ELF-1 (cell line): ENCODE data around the gene DTNB.
A peak's percentile ranks its signal among the peaks of the same experiment; 100 is the strongest.

ENCODE experiments used
- DNase-seq: peaks from one replicate; pipeline ENCODE4 v3.0.0-alpha.2; 2016; ENCODE audit warnings: low read depth, low spot score

DTNB gene

GRCh38 chr2:25505622-25506021, 167.8 kb downstream of the DTNB start:
- DNase-seq = no peak

DNA sequence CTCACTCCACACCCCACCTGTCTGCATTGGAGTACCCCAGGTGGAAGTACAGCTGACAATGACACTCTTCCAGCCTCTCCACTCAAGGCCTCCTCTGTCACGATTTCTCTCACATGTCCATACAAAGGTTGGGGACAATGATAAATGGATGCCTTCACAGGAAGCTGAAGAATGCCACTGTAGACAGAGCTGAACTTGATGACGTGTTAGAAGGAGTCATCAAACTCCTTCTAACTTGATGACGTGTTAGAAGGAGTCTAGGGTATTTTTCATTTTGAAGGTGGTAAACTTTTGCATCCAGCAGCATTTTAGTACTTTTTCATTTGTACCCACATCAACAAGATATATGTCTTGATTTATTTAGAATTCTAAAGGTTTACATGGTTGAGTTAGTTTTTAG, 168.2 kb downstream of the DTNB start:
- no peak for DNase-seq

DNA sequence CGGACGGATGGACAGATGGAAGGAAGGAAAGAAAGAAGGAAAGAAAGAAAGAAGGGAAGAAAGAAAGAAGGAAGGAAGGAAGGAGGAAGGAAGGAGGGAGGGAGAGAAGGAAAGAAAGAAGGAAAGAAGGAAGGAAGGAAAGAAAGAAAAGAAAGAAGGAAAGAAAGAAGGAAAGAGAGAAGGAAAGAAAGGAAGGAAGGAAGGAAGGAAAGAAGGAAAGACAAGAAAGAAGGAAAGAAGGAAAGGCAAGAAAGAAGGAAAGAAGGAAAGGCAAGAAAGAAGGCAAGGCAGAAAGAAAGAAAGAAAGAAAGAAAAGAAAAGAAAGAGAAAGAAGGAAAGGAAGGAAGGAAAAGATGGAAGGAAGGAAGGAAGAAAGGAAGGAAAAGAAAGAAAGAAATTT, 169.1 kb downstream of the DTNB start:
- no peak for DNase-seq

DNA sequence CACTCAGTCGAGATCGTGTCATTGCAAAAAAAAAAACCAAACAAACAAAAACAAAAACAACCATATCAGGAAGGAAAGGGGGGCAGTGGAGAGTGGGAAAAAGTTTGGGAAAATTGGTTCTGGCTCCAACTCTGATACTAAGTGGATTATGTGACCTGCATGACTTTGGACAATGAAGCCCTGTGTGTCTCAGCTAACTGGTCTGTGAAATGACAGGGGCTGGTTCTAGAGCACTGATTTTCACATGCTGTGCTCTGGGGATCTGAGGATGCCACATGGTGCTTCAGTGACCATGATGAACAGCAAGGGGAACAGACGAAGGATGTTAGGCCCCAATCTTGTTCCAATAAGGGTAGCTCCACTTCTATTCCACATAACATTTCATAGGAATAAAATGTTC, 174.2 kb downstream of the DTNB start:
- no peak for DNase-seq

GRCh38 chr2:25497918-25498407, 175.4 kb downstream of the DTNB start:
- DNase-seq = no peak

DNA sequence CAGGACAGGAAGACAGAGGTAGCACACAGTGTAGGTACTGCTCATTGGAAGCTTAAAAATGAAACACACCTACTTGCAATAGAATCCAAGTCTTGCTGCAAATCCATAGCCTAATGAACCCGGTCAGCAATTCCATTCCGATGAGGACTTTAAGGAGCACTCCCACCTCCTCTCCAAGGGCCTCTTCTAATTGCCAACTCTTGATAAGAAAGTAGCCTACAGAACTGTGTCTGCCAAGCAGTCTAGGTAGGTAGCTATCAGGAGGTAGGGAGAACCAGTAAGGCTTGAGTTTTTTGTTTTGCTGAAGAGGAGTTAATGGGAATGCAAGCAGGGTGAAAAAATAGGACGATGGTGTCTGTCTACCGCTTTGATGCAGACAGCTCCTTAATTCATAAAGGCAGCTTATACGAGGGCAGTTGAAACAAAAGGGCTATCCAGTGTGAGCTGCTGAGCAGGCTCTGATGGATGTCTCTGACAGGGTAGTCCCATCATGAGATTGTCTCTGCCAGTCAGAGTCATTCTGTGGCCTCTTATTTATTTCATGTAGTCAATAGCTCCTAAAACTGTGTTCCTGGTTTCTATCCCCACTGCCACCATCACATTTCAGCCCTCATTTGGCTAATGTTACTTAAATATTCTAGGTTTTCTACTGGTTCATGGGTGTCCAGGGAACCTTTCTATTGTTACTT, 176.0 kb downstream of the DTNB start:
- DNase-seq = no peak

DNA sequence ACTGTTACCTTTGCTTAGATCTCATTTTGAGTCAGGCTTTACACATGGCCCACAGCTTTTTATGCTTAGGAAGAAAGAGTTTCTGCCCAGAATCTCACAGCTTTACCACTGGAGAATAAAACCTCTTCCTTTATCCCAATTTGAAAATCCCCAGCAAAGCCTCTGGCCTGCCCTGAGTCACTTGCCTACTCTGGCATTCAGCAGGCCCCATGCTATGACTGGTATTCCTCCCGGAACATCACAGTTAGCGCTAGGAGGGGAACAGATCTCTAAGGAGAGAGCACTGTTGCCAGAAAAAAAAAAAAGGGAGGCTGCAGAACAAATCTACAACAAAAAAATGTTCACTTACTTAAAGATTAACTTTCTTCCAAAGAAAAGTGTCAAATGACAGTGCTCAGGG, 178.8 kb downstream of the DTNB start:
- no peak for DNase-seq

GRCh38 chr2:25493207-25493606, 180.2 kb downstream of the DTNB start:
- DNase-seq = no peak

- no peak for DNase-seq
These were observed 180.7 kb downstream of the DTNB start for GRCh38 chr2:25492726-25493125.

DNA sequence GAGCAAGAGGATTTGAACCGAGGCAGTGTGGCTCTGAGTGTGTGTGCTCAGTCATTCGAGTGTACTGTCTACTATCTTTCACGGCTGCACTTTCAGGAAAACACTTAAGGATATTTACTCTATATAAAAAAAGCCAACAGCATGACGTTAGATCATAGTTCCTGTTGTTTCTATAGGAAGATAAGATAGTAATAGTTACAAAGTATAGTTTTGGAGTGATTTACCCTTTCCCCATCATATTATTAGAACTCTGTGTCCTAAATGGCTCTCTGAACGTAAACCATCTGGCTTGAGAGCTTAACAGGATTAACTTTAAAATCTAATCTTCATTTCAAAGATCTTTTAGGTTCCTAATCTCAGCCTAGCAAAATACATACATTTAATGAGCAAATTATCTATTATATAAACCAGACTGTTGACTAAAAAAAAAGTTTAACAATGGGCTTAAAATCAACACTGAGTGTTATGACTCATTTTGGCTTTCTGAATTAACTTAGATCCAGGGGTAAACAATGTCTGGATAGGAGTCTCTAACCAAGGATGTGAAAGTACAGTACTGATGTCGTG, 181.3 kb downstream of the DTNB start:
- DNase-seq = no peak

DNA sequence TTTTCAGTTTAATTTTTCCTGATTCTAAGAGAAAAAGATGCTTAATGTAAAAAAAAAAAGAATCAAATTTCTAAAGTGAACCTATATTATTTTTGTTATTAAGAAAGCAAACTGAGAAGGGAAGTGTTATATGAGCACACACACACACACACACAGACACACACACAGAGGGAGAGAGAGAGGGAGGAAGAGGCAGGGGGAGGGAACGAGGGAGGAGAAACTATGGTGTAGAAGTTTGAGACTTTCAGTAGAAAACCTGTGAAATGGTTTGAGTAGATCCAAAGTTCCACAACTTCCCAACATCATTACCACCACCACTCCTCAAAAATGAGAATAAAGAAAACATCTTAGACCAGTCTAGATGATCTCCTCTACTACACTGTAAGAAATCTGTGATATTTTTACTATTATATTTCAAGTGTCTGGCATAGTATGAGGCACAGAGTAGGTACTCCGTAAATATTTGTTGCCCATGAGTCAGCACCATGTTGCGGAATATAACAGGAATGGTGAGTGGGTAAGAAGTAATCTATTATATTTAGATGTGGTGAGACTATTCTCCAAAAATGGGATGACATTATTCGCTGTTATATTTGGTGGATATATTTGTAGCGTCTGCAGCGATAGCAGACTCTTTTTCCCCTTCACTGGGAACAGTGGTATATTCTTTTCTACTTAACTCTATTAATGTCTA, 182.2 kb downstream of the DTNB start:
- no peak for DNase-seq

- no peak for DNase-seq
These were observed 183.2 kb downstream of the DTNB start for GRCh38 chr2:25490217-25490616.

DNA sequence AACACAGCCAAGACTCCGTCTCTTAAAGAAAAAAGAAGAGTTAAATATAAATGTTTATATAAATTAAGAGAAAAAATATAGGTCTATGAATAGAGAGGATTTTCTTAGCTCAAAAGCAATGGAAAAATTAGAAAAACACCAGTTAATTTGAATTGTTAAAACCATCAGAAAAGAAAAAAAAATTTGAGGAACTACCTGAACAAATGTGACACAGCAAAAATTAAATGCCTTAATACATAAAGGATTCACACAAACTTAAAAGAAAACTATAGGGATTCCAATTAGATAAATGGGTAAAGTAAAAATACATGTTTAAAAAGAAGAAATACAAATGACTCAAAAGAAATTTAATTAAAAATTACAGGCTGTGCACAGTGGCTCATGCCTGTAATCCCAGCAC, 183.7 kb downstream of the DTNB start:
- no peak for DNase-seq

GRCh38 chr2:25483607-25484266, 189.6 kb downstream of the DTNB start:
- DNase-seq = no peak

GRCh38 chr2:25482341-25482740, 191.0 kb downstream of the DTNB start:
- DNase-seq = no peak

DNA sequence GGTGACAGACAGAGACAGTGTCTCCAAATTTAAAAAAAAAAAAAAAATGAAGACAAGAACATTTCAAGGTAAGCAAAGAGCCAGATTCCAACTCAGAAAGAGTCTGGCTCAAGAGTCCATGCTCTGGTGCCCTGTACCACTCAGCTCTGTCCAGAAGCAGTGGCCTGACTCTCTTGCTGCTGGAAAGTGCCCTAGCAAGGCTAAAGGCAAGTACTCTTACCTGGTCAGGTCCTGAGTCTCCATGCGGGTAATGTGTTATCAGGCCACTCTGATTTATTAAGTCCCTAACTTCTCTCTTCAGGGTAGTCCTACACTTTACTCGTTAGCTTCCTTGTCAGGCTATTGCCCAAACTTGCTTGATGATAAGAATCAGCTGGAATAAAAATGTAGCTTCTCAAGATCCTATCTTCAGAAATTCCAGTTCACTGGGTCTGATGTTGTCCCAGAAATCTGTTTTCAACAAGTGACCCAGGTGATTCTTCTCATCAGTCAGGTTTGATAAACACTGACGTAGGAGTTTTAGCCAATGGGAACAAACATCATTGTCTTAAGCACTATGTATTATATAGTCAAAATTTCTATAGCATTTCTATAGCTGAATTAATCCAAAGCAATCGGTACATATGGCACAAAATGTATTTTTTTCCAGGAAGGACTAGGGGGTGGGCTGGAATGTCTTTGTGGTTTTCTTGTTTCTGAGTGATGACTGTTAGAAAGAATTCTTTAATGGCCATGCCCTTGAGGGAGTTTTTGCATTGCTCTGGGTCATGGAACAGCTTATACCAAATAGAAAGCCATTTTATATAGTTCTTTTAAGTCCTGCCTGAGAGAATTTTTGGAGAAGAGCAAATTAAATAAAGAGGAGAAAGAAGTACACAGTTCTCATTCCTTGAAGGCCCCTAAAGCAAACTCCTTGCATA, 191.7 kb downstream of the DTNB start:
- no peak for DNase-seq

DNA sequence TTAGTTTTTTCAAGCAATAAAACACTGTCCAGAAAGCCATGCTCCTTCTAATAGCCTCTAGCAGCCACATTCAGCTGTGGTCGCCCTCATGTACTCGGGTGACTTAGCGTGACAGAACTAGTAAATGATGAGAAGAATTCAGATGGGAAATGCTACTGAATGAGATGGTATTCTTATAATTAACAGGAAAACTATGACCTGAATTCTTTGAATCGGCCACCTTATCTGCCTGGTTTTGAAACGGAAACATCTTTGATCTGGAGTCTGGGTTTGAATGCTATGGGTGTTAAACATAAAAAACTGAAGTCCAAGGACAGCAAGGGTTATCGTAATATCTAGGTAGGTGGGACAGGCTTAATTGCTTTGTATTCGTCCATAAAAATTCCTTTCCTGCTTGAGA, 192.8 kb downstream of the DTNB start:
- no peak for DNase-seq

DNA sequence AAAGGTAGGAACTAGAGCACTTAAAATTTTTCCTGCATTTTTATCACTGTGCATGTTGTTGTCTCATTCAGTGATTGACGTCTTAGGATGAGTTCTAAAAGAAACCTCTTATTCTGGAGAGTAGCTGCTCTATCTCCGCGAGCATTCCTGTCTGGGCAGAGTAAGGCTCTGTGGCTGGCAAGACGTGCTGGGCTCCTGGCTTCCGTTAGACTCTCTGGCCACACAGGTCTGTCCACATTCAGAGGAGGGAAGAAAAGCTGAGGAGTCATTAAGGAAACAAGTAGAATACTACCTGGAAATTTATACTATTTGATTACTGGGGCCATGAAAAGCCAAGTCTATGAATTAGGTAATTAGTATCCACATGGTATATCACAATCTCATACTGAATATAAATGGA, 193.6 kb downstream of the DTNB start:
- DNase-seq = peak; percentile 21

DNA sequence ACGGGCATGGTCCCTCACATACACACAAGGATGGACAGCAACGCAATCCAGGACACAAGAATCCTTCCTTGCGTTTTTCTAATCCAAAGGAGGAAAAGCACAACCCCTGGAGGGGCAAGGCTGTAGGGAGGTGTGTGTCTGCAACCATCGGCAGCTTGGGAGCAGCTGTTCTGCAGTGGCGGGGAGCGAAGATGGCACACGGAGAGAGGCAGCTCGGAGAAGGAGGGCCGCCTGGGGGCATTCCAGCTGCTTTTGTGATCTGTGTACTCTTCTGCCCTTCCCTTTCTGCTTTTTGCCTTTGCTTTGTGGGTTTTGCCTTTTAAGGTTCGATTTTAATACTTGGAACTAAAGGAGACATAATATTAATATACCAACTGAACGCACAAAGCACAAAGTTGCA, 194.6 kb downstream of the DTNB start:
- no peak for DNase-seq

DNA sequence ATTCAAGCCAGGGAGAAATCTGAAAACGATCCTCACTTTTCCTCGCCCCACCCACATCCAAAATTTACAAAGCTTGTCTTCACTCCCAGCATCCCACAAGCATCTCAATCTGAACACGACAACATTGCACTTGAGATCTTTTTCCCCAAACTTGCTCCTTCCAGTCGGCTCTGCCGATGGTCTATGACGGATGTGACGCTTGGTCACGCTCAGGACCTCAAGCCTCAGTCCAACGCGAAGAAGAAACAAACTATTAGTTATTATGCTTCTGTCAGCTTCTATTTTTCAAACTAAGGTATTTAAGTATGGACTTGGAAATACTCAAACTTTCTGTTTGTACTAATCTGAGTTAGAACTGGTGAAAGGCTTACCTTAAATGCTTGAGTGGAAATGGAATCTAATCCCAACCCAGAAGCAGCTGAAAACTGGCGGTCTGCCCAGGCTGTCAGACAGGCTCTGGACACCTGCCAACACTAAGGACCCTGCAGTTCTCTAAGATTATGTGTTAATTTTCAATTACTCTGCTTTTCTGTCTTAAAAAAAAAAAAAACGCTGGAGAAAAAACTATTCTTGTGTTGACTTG, 199.5 kb downstream of the DTNB start:
- DNase-seq = no peak

DNA sequence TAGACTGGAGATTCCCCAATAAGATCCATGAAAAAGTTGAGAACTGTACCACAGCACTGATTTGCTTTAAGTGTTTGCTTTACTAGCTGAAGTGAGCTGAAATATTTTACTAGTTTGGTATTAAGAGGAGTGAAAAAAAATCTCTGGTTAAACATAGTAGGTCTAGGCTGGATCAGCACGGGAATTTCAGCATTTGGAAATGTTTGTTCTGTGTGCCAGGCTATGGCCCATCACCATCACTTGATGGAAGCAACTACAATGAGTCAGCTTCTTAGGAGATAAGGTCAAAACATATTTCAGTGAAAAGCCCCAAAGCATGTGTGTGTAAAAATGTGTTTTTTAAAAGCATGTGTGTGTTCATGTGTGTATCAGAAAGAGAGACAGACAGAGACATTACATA, 200.2 kb downstream of the DTNB start:
- no peak for DNase-seq
